Heart right ventricle (tissue), 16 donors: ENCODE data around the gene SEC14L1. TPM values are rescaled to one million over a fixed set of nuclear protein-coding genes. Genes with fewer than 3 reads are reported as not detected.
"Not testable (repeated sequence)": the region's sequence is repeated elsewhere in the genome, so short reads cannot be mapped to it uniquely, and the experiment has no call there.

ENCODE experiments used
- ATAC-seq, 8 donors: fragments of 200-7000 bp; cut with Tn5 transposase; one replicate each; pipeline ENCODE4 v1.9.1; 2020; ENCODE audit warnings: mild to moderate bottlenecking in 8 of 8, moderate library complexity in 8 of 8, moderate number of reproducible peaks in 1 of 8
- DNase-seq, 2 donors: peaks; one replicate each; pipeline ENCODE4 v3.0.0-alpha.2; 2020
- H3K27ac ChIP-seq, 10 donors: fragments of 200-600 bp; sonication (generic) in 2 of 10; one replicate each; pipeline versions ENCODE4 v1.5.0 to v1.8.0; 2020 to 2022; ENCODE audit warnings: mild to moderate bottlenecking in 3 of 10
- H3K27me3 ChIP-seq, 7 donors: fragments of 200-600 bp; one replicate each; pipeline ENCODE4 v1.8.0; 2021 to 2022; ENCODE audit warnings: mild to moderate bottlenecking in 2 of 7
- H3K36me3 ChIP-seq, 9 donors: fragments of 200-600 bp; sonication (generic) in 1 of 9; one replicate each; pipeline versions ENCODE4 v1.5.0 to v1.8.0; 2020 to 2022; ENCODE audit warnings: mild to moderate bottlenecking in 2 of 9
- H3K4me1 ChIP-seq, 9 donors: fragments of 200-600 bp; sonication (generic) in 1 of 9; one replicate each; pipeline versions ENCODE4 v1.5.0 to v1.8.0; 2020 to 2022; ENCODE audit warnings: mild to moderate bottlenecking in 4 of 9
- H3K4me3 ChIP-seq, 10 donors: fragments of 200-600 bp; sonication (generic) in 2 of 10; one replicate each; pipeline versions ENCODE4 v1.5.0 to v1.8.0; 2020 to 2022; ENCODE audit warnings: mild to moderate bottlenecking in 7 of 10, moderate library complexity in 2 of 10
- H3K9me3 ChIP-seq, 11 donors: fragments of 200-600 bp in 10 of 11; sonication (generic) in 2 of 11; one replicate each; pipeline versions ENCODE4 v1.5.0 to v1.8.0; 2013 to 2022; ENCODE audit warnings: mild to moderate bottlenecking in 2 of 11, control low read depth in 1 of 11, moderate library complexity in 1 of 11
- CTCF ChIP-seq, 9 donors: fragments of 200-600 bp; sonication (generic) in 2 of 9; IDR thresholded peaks; one replicate each; pipeline versions ENCODE4 v1.5.0 to v1.8.0; 2021 to 2022; ENCODE audit warnings: antibody characterized with exemption in 9 of 9, mild to moderate bottlenecking in 5 of 9, moderate library complexity in 1 of 9
- WGBS, 2 donors: extraction: QIAGEN DNeasy Blood & Tissue Kit; methylation state at CpG; one replicate each; pipeline ENCODE4 v1.1.7; 2013; ENCODE audit warnings: inconsistent platforms in 1 of 2; 5-methylcytosine and 5-hydroxymethylcytosine counted together
- intact Hi-C, 10 donors: fragments of 100-400 bp; cut with DNase I; formaldehyde crosslinking; loops; one replicate each; pipeline versions ENCODE4 v1.11.1 to v1.14.2; 2022
- polyA plus RNA-seq, 2 donors: library from polyadenylated mRNA; stranded (reverse); fragments of 200-250 nt; gene quantifications; one replicate each; pipeline ENCODE4 v1.2.3, GENCODE V29; 2013
- total RNA-seq, 10 donors: library from RNA; stranded (reverse); fragmentation: NEBNext Ultra II Directional in 3 of 10; extraction: Animal tissue kit (Norgen Biotek cat#: 25700) in 3 of 10; gene quantifications; one replicate each; pipeline versions ENCODE4 v1.2.1 to v1.2.4, GENCODE V29; 2021 to 2023
- donor health status: Arrhythmogenic right ventricular cardiomyopathy.
- donor health status: ischemic (EF 13 %, LVEDD 7.1; RV severe dilation, severe dysfunction).
- donor health status: healthy with polysubstance abuse.
- donor health status: DM: no; HTN: yes; CAD: no.
- donor health status: DM: no; HTN: no; CAD: no.
- donor health status: ischemic (EF 25% LVEDD 6.9; RV normal size, moderate dysfunction).
- donor health status: ischemic (EF 25% LVEDD 5.7; RV mildly dilated, moderate dysfunction).
- donor health status: healthy.
- donor health status: DM: yes; HTN: yes; CAD: no.
- donor health status: Ischemic cardiomyopathy.
- donor health status: ischemic (EF 35%, LVEDD 5.7; RV mildly dilated, moderate dysfunction).
- donor health status: nonischemic (EF 11% LVEDD 7.7; RV severe dilation, severe dysfunction).
- donor health status: DM: yes; HTN: yes; CAD: no.
- donor health status: PGD.
- donor health status: ischemic (EF 29% LVEDD 5.4; RV normal size, mild dysfunction).
- donor health status: nonischemic (EF 23%, LVEDD 6.1; RV moderate dilation, normal function).

Gene SEC14L1
- total and polyA plus RNA-seq, 12 donors = 36.1 to 88.8 (median 50.0) TPM

DNA sequence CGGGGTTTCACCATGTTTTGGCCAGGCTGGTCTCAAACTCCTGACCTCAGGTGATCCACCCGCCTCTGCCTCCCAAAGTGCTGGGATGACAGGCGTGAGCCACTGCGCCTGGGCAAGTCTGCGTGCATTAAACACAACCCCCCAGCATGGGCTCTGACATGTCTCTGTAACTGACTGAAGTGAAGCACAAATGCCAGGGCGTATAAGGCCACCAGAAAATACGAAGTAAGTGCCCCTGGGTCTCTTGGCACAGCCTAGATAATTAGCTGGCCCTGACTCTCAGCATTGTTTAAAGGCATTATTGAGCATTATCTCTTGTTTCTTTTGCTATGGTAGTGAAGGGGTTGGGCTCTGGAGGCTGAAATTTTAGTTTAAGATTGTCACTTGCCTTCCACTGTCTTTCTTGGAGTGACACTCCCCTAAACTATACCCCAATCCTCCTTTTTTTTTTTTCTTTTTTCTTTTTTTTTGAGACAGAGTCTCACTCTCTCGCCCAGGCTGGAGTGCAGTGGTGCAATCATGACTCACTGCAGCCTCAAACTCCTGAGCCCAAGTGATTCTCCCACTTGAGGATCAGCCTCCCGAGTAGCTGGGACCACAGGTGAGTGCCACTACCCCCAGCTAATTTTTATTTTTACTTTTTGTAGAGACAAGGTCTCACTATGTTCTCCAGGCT is 8.2 kb upstream of the SEC14L1 start:
- no peaks in the 10 kb centered on the region for H3K36me3 ChIP-seq
- peak overlapping the region in 2 of 10 donors; percentile 37 to 41 for H3K4me3 ChIP-seq
- H3K27me3 ChIP-seq = no peaks in the 10 kb centered on the region
- H3K9me3 ChIP-seq = peaks cover 0 to 11% (median 0%) of the 10 kb centered on the region in 11 donors
- peak overlapping the region; percentile 31 to 96 (median 88) for H3K27ac ChIP-seq
- TF ChIP-seq CTCF (IDR thresholded peaks at IDR 0.05) = no peak
- DNase-seq (no peak), ATAC-seq (no peak)
- peaks cover 7 to 75% (median 50%) of the 10 kb centered on the region in 9 donors for H3K4me1 ChIP-seq
- intact Hi-C loops = no loop called here
- WGBS, 2 donors = 65 to 88% methylated on average over 9 of the region's 9 CpGs

DNA sequence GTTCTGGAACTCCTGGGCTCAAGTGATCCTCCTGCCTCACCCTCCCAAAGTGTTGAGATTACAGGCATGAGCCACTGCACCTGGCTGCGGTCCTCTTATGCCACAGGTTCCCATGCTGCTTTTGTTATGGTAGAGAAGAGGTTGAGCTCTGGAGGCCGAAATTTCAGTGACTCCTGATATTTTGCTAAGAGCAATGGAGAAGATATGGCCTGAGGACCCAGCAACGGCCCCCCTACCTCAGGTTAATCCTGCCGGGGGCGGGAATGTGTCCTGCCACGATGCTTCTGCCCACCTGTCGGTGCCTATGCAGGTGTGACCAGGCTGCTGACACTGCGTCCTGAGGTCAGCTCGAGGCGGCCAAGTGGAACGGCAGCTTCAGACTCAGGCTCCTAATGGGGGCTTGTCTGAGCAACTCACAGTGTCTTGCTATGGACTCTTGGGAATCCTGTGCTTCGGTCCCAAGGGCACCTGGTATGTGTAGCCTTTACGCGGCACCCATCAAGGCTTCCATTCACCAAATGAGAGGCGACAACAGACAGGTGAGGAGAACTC is 7.6 kb upstream of the SEC14L1 start:
- Histone ChIP-seq H3K4me1 (peaks cover 7 to 70% (median 44%) of the 10 kb centered on the region in 9 donors), H3K4me3 (peak overlapping the region in 1 of 10 donors; percentile 41), H3K9me3 (peaks cover 0 to 17% (median 0%) of the 10 kb centered on the region in 11 donors), H3K36me3 (no peaks in the 10 kb centered on the region), H3K27me3 (no peaks in the 10 kb centered on the region), H3K27ac (peak overlapping the region in 9 of 10 donors; percentile 8 to 96 (median 87))
- DNase-seq (no peak), ATAC-seq (no peak)
- 87 to 91% methylated on average over 15 of the region's 15 CpGs for WGBS, 2 donors
- TF ChIP-seq CTCF (IDR thresholded peaks at IDR 0.05) = no peak
- intact Hi-C loops = no loop called here

DNA sequence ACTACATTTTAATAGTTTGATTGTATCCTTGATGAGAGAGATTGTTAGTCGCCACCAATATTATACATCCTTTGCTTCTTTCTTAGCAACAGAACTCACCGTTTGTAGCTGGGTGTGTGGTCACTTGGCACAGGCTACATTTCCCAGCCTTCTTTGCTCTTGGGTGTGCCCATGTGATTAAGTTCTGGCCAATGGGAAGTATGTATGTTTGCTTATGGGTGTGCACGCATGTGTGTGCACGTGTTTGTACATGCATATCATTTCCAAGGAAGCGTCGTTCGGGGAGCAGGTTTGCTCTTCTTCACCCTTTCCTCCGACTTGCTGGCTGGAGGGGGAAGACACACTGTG is 4.4 kb upstream of the SEC14L1 start:
- Histone ChIP-seq H3K27me3 (no peaks in the 10 kb centered on the region), H3K27ac (peak overlapping the region in 3 of 10 donors; percentile 9 to 96 (median 31))

DNA sequence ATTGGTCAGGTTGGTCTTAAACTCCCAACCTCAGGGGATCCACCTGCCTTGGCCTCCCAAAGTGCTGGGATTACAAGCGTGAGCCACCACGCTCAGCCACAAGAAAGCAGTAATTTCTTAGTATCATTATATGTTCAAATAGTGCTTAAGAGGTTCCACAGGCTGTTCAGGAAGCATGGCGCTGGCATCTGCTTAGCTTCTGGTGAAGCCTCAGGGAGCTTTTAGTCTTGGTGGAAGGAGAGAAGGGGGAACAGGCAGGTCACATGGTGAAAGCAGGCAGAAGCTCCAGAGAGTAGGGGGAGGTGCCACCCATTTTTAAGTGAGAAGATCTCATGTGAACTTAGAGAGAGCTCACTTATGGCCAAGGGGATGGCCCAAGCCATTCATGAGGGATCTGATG is 3.7 kb upstream of the SEC14L1 start:
- ATAC-seq = no peak
- no peak for TF ChIP-seq CTCF (IDR thresholded peaks at IDR 0.05)
- H3K27ac ChIP-seq = peak overlapping the region in 5 of 10 donors; percentile 11 to 97 (median 96)
- DNase-seq = no peak
- peaks cover 3 to 56% (median 23%) of the 10 kb centered on the region in 9 donors for H3K4me1 ChIP-seq
- H3K36me3 ChIP-seq = peaks cover 0 to under 1% (median 0%) of the 10 kb centered on the region in 9 donors
- 78 to 98% methylated on average over 3 of the region's 3 CpGs for WGBS, 2 donors
- H3K9me3 ChIP-seq = peaks cover 0 to 29% (median 0%) of the 10 kb centered on the region in 11 donors
- H3K27me3 ChIP-seq = no peaks in the 10 kb centered on the region
- no peak overlapping the region for H3K4me3 ChIP-seq
- intact Hi-C loops = loop anchor here in 1 of 10 donors (5.0 kb wide), 1 partner anchor 35 kb away; no protein-coding TSS in a partner anchor

More for the DNA sequence above, 4.4 kb upstream of the SEC14L1 start:
- DNase-seq = no peak
- Histone ChIP-seq H3K4me3 (no peak overlapping the region), H3K36me3 (no peaks in the 10 kb centered on the region), H3K9me3 (peaks cover 0 to 29% (median 0%) of the 10 kb centered on the region in 11 donors), H3K4me1 (peaks cover 3 to 54% (median 27%) of the 10 kb centered on the region in 9 donors)
- no peak for TF ChIP-seq CTCF (IDR thresholded peaks at IDR 0.05)
- no peak for ATAC-seq
- intact Hi-C loops = loop anchor here in 1 of 10 donors (5.0 kb wide), 1 partner anchor 34 kb away; no protein-coding TSS in a partner anchor
- 89% methylated on average over 8 of the region's 8 CpGs for whole genome bisulfite sequencing, 2 donors

DNA sequence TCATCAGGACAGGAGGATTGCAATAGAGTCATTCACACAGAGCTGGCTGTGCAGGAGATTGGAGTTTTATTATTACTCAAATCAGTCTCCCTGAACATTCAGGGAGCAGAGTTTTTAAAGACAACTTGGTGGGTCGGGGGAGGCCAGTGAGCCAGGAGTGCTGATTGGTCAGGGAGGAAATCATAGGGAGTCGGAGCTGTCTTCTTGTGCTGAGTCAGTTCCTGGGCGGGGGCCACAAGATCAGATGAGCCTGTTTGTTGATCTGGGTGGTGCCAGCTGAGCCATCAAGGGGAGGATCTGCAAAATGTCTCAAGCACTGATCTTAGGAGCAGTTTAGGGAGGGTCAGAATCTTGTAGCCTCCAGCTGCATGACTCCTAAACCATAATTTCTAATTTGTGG is 2.9 kb upstream of the SEC14L1 start:
- ATAC-seq, H3K36me3 ChIP-seq, H3K4me3 ChIP-seq, H3K27me3 ChIP-seq, DNase-seq: not testable (repeated sequence)
- peaks cover 0 to 29% (median 0%) of the 10 kb centered on the region in 11 donors for H3K9me3 ChIP-seq
- intact Hi-C loops = loop anchor here in 1 of 10 donors (5.0 kb wide), 1 partner anchor 36 kb away; no protein-coding TSS in a partner anchor
- H3K4me1 ChIP-seq = peaks cover 3 to 57% (median 18%) of the 10 kb centered on the region in 9 donors
- WGBS, 2 donors = 63 to 80% methylated on average over 3 of the region's 3 CpGs
- H3K27ac ChIP-seq = peak overlapping the region in 6 of 10 donors; percentile 11 to 97 (median 74)
